H1 (cell line): ENCODE data around the gene RB1. TPM values are rescaled to one million over a fixed set of nuclear protein-coding genes. Genes with fewer than 3 reads are reported as not detected.

ENCODE experiments used
- CTCF ChIA-PET: fragments of 300-600 bp; sonication (Branson Sonifier 250); formaldehyde crosslinking; loops from one replicate; lab custom pipeline; 2021; ENCODE audit not compliant: partially characterized antibody; lab: Charles Lee
- POLR2A ChIA-PET: fragments of 300-600 bp; sonication (Branson Sonifier 250); formaldehyde crosslinking; loops from one replicate; lab custom pipeline; 2021; ENCODE audit warnings: inconsistent platforms; ENCODE audit not compliant: partially characterized antibody; lab: Charles Lee
- DNase-seq, 2 experiments: peaks; one replicate each; pipeline versions ENCODE4 v3.0.0 to v3.0.0-alpha.2; 2010 to 2022; ENCODE audit warnings: low spot score in 2 of 2, low read depth in 1 of 2, mixed read lengths in 1 of 2
- FAIRE-seq: peaks from 2 replicates; lab custom pipeline; 2011; peaks lifted over from hg19 to GRCh38; lab: Jason Lieb, UNC
- H2AFZ ChIP-seq: 2 replicates; pipeline ENCODE4 v1.8.1; 2012; ENCODE audit warnings: low read length, inconsistent platforms
- H2AK5ac ChIP-seq: 2 replicates; pipeline ENCODE4 v1.6.1; 2013; ENCODE audit warnings: low read depth, low read length
- H2BK120ac ChIP-seq: replicated peaks from 2 replicates; pipeline ENCODE3; 2013; ENCODE audit warnings: low read depth, low read length, inconsistent platforms
- H2BK12ac ChIP-seq: 2 replicates; pipeline ENCODE4 v1.6.1; 2013; ENCODE audit warnings: low read depth, low read length
- H2BK15ac ChIP-seq: 2 replicates; pipeline ENCODE4 v1.6.1; 2013; ENCODE audit warnings: low read length
- H2BK20ac ChIP-seq: 2 replicates; pipeline ENCODE4 v1.6.1; 2013; ENCODE audit warnings: low read length
- H2BK5ac ChIP-seq: 2 replicates; pipeline ENCODE4 v1.6.1; 2013; ENCODE audit warnings: low read depth, low read length
- H3K14ac ChIP-seq: 2 replicates; pipeline ENCODE4 v1.6.1; 2013; ENCODE audit warnings: inconsistent platforms; ENCODE audit not compliant: insufficient read length
- H3K18ac ChIP-seq: 2 replicates; pipeline ENCODE4 v1.6.1; 2013; ENCODE audit warnings: low read length; ENCODE audit errors: extremely low read depth
- H3K23ac ChIP-seq: 2 replicates; pipeline ENCODE4 v1.6.1; 2013; ENCODE audit warnings: inconsistent platforms; ENCODE audit not compliant: insufficient read length
- H3K23me2 ChIP-seq: 2 replicates; pipeline ENCODE4 v1.6.1; 2013; ENCODE audit warnings: low read depth, low read length
- H3K27ac ChIP-seq: 2 replicates; pipeline ENCODE4 v1.6.1; 2011; ENCODE audit warnings: low read depth, low read length, inconsistent platforms
- H3K27me3 ChIP-seq, 4 experiments: replicated peaks in 1 of 4; 1 replicate in 1 of 4; 2 replicates in 3 of 4; pipeline versions ENCODE4 v1.6.1 to v1.8.1; 2011 to 2013; ENCODE audit warnings: low read length in 3 of 4, mild to moderate bottlenecking in 3 of 4, inconsistent platforms in 2 of 4, mixed read lengths in 2 of 4, moderate library complexity in 1 of 4; ENCODE audit not compliant: control insufficient read depth in 3 of 4, insufficient read depth in 3 of 4; ENCODE audit errors: extremely low read depth in 1 of 4
- H3K36me3 ChIP-seq, 4 experiments: 2 replicates each; pipeline versions ENCODE4 v1.6.1 to v1.8.1; 2011 to 2013; ENCODE audit warnings: mild to moderate bottlenecking in 4 of 4, low read length in 3 of 4, moderate library complexity in 2 of 4, control low read depth in 1 of 4, inconsistent platforms in 1 of 4; ENCODE audit not compliant: insufficient read depth in 4 of 4, control insufficient read depth in 2 of 4
- H3K4ac ChIP-seq: replicated peaks from 2 replicates; pipeline ENCODE3; 2013; ENCODE audit warnings: low read length, low read depth, mixed read lengths, inconsistent platforms; ENCODE audit not compliant: insufficient read length
- H3K4me1 ChIP-seq, 4 experiments: replicated peaks in 1 of 4; 1 replicate in 1 of 4; 2 replicates in 3 of 4; pipeline versions ENCODE4 v1.6.1 to v1.8.1; 2011 to 2013; ENCODE audit warnings: low read length in 3 of 4, inconsistent platforms in 2 of 4, mixed read lengths in 1 of 4; ENCODE audit not compliant: insufficient read depth in 4 of 4, control insufficient read depth in 3 of 4
- H3K4me2 ChIP-seq, 2 experiments: 2 replicates each; pipeline versions ENCODE4 v1.6.1 to v1.8.1; 2011 to 2013; ENCODE audit warnings: low read depth in 2 of 2, low read length in 2 of 2, control low read depth in 1 of 2, inconsistent platforms in 1 of 2, mild to moderate bottlenecking in 1 of 2; ENCODE audit not compliant: insufficient read depth in 1 of 2
- H3K4me3 ChIP-seq, 4 experiments: fragments of 200-600, 300-600 bp in 1 of 4; sonication (generic), shearing (Covaris generic), sonication (Bioruptor Twin) in 1 of 4; 2 replicates each; pipeline versions ENCODE4 v1.5.1 to v1.8.1; 2011 to 2016; ENCODE audit warnings: low read length in 4 of 4, low read depth in 3 of 4, control low read depth in 2 of 4, inconsistent platforms in 2 of 4, mild to moderate bottlenecking in 2 of 4, mixed read lengths in 1 of 4, moderate library complexity in 1 of 4; ENCODE audit not compliant: insufficient read depth in 2 of 4; ENCODE audit errors: extremely low read depth in 1 of 4
- H3K56ac ChIP-seq: replicated peaks from 2 replicates; pipeline ENCODE3; 2013; ENCODE audit warnings: low read depth, mild to moderate bottlenecking, mixed read lengths, low read length, inconsistent platforms; ENCODE audit not compliant: insufficient read length
- H3K79me1 ChIP-seq: 2 replicates; pipeline ENCODE4 v1.6.1; 2013; ENCODE audit warnings: low read depth, low read length, control low read depth
- H3K79me2 ChIP-seq, 2 experiments: 2 replicates each; pipeline versions ENCODE4 v1.6.1 to v1.8.1; 2012 to 2013; ENCODE audit warnings: low read length in 2 of 2, mild to moderate bottlenecking in 2 of 2, inconsistent platforms in 1 of 2; ENCODE audit not compliant: insufficient read depth in 2 of 2, control insufficient read depth in 1 of 2
- H3K9ac ChIP-seq, 4 experiments: replicated peaks in 1 of 4; 1 replicate in 1 of 4; 2 replicates in 3 of 4; pipeline versions ENCODE4 v1.6.1 to v1.8.1; 2011 to 2013; ENCODE audit warnings: low read depth in 3 of 4, low read length in 3 of 4, control low read depth in 2 of 4, mild to moderate bottlenecking in 2 of 4, moderate library complexity in 2 of 4, inconsistent platforms in 1 of 4; ENCODE audit errors: extremely low read depth in 1 of 4
- H3K9me3 ChIP-seq, 2 experiments: 2 replicates each; pipeline versions ENCODE4 v1.6.1 to v1.8.1; 2012 to 2013; ENCODE audit warnings: mild to moderate bottlenecking in 2 of 2, moderate library complexity in 2 of 2, control low read depth in 1 of 2, inconsistent platforms in 1 of 2, low read depth in 1 of 2, low read length in 1 of 2, mixed read lengths in 1 of 2; ENCODE audit not compliant: insufficient read depth in 2 of 2
- H4K20me1 ChIP-seq, 2 experiments: replicated peaks in 1 of 2; 2 replicates each; pipeline versions ENCODE3 to v1.8.1; 2011 to 2013; ENCODE audit warnings: inconsistent platforms in 2 of 2, low read length in 2 of 2, mild to moderate bottlenecking in 1 of 2; ENCODE audit not compliant: insufficient read depth in 2 of 2, control insufficient read depth in 1 of 2
- H4K5ac ChIP-seq: 2 replicates; pipeline ENCODE4 v1.6.1; 2013; ENCODE audit warnings: low read length, low read depth, mixed read lengths, inconsistent platforms; ENCODE audit not compliant: insufficient read length
- H4K8ac ChIP-seq: 2 replicates; pipeline ENCODE4 v1.8.0; 2013; ENCODE audit warnings: mild to moderate bottlenecking, moderate library complexity, low read length, inconsistent platforms; ENCODE audit not compliant: insufficient read depth; ENCODE audit errors: extremely low read depth
- H4K91ac ChIP-seq: replicated peaks from 2 replicates; pipeline ENCODE3; 2013; ENCODE audit warnings: low read length, mixed read lengths, inconsistent platforms; ENCODE audit not compliant: insufficient read length
- CHD1 ChIP-seq: IDR thresholded peaks from 2 replicates; pipeline ENCODE4 v1.6.1; 2012; ENCODE audit warnings: low read depth, low read length, improper control_type of control experiment
- CREB1 ChIP-seq: IDR thresholded peaks from 2 replicates; pipeline ENCODE4 v1.6.1; 2012; ENCODE audit warnings: inconsistent platforms
- CTBP2 ChIP-seq: IDR thresholded peaks from 2 replicates; pipeline ENCODE4 v1.7.0; 2011; ENCODE audit warnings: borderline replicate concordance, mild to moderate bottlenecking, moderate library complexity, mixed read lengths, low read length; ENCODE audit not compliant: insufficient read depth, insufficient read length
- GABPA ChIP-seq: IDR thresholded peaks from 2 replicates; pipeline ENCODE4 v1.6.1; 2011; ENCODE audit warnings: mild to moderate bottlenecking, low read length, moderate library complexity, borderline replicate concordance; ENCODE audit not compliant: insufficient read depth
- PHF8 ChIP-seq: fragments of 200-600 bp; sonication (generic); conservative IDR thresholded peaks from 2 replicates; pipeline ENCODE4 v1.7.1; 2012; ENCODE audit warnings: low read depth, mild to moderate bottlenecking, inconsistent platforms, low read length, moderate library complexity
- RNF2 ChIP-seq: fragments of 200-900, 300-1000 bp; sonication (generic); IDR thresholded peaks from 2 replicates; pipeline ENCODE4 v1.7.1; 2016; ENCODE audit warnings: borderline replicate concordance, low read depth, mild to moderate bottlenecking, antibody characterized with exemption, low read length; ENCODE audit not compliant: poor library complexity, severe bottlenecking; ENCODE audit errors: missing control alignments
- RXRA ChIP-seq: IDR thresholded peaks from 2 replicates; pipeline ENCODE4 v1.6.1; 2011; ENCODE audit warnings: low read depth, mild to moderate bottlenecking, low read length, moderate library complexity; ENCODE audit not compliant: insufficient read depth
- WGBS, 2 experiments: shearing (Covaris generic) in 1 of 2; methylation state at CpG; one replicate each; pipeline versions ENCODE4 v1.1.6 to v1.1.7; 2013 to 2015; ENCODE audit warnings: low lambda C conversion rate in 2 of 2, mixed read lengths in 2 of 2, inconsistent platforms in 1 of 2, low coverage in 1 of 2, missing lambda C conversion rate in 1 of 2; ENCODE audit not compliant: insufficient replicate concordance in 2 of 2, insufficient coverage in 1 of 2, insufficient read length in 1 of 2; ENCODE audit errors: extremely low coverage in 1 of 2, missing lambda C conversion rate in 1 of 2; 5-methylcytosine and 5-hydroxymethylcytosine counted together
- polyA plus RNA-seq, 7 experiments: library from polyadenylated mRNA; depleted of rRNA in 3 of 7; stranded (reverse) in 5 of 7; unstranded in 2 of 7; fragments of >200 nt in 5 of 7; fragments of 200-250 nt in 2 of 7; gene quantifications; 1 replicate in 5 of 7; 2 replicates in 1 of 7; 4 replicates in 1 of 7; pipeline versions ENCODE4 v1.2.1 to v1.2.3, GENCODE V29; 2011 to 2013; ENCODE audit warnings: missing spikeins in 2 of 7, mixed read lengths in 2 of 7
- total RNA-seq: library from RNA; stranded (reverse); fragmentation: NEBNext Ultra II Directional; extraction: Animal tissue kit (Norgen Biotek cat#: 25700); gene quantifications from 2 replicates; pipeline ENCODE4 v1.2.1, GENCODE V29; 2021

Gene RB1
- total and polyA plus RNA-seq, 2 of the 8 experiments (the other 6 are each of a cell fraction or from before 2014, with no cell fraction given) = 4.1 to 17.5 TPM

GRCh38 chr13:48253849-48254248 is 49.7 kb upstream of the RB1 start:
- Histone ChIP-seq H3K36me3 (peaks cover 0 to 47% (median 22%) of the 10 kb centered on the region in 4 experiments; a peak in 6 of 8 replicates), H3K9ac (no peak overlapping the region), H2BK12ac (no peak overlapping the region), H3K23me2 (no peaks in the 10 kb centered on the region), H3K14ac (no peak overlapping the region), H3K4me3 (no peak overlapping the region), H4K91ac (no peak overlapping the region), H3K27ac (no peak overlapping the region), H3K79me1 (no peaks in the 10 kb centered on the region; the same call in 1 of the 2 replicates), H2BK5ac (no peak overlapping the region), H4K8ac (no peak overlapping the region), H2BK20ac (no peak overlapping the region), H3K18ac (no peak overlapping the region), H2AFZ (no peak overlapping the region), H2BK15ac (no peak overlapping the region), H3K79me2 (peaks cover 0 to 35% of the 10 kb centered on the region in 2 experiments; a peak in 2 of 4 replicates), H4K5ac (no peak overlapping the region), H3K4me2 (no peak overlapping the region), H3K4ac (no peak overlapping the region), H2AK5ac (no peak overlapping the region), H4K20me1 (peaks cover 1 to 3% of the 10 kb centered on the region in 2 experiments), H2BK120ac (no peak overlapping the region), H3K56ac (no peak overlapping the region), H3K9me3 (no peaks in the 10 kb centered on the region), H3K23ac (no peak overlapping the region), H3K27me3 (no peaks in the 10 kb centered on the region), H3K4me1 (no peaks in the 10 kb centered on the region)
- ChIA-PET CTCF (interaction anchor here (0.6 kb wide), 1 partner anchor 47 kb away, joined by 3 read pairs; no protein-coding TSS in a partner anchor), POLR2A (interaction anchor here (0.9 kb wide), 1 partner anchor 11 kb away, joined by 5 read pairs; no protein-coding TSS in a partner anchor)
- FAIRE-seq (no peak), DNase-seq (no peak)
- WGBS, 2 experiments = 75% methylated on average over 2 of the region's 2 CpGs; no CpG with 5 or more reads in 1 of the 2 experiments
- no peak for TF ChIP-seq GABPA
- TF ChIP-seq CREB1 = no peak
- no peak for TF ChIP-seq CTBP2
- TF ChIP-seq RNF2 = no peak
- no peak for TF ChIP-seq CHD1
- no peak for TF ChIP-seq PHF8
- TF ChIP-seq RXRA = no peak
